Neutrophil (primary cell): Measurements from ENCODE around the gene MSANTD7.

Experiments used
- H3K27ac ChIP-seq: fragments of 200-600 bp; sonication (generic); 2 replicates; pipeline ENCODE4 v1.5.1; 2016; ENCODE audit warnings: mild to moderate bottlenecking, moderate library complexity
- H3K27me3 ChIP-seq: fragments of 200-600 bp; sonication (generic); 2 replicates; pipeline ENCODE4 v1.6.0; 2016; ENCODE audit warnings: mild to moderate bottlenecking
- H3K36me3 ChIP-seq: fragments of 200-600 bp; sonication (generic); 2 replicates; pipeline ENCODE4 v1.5.1; 2017
- H3K4me1 ChIP-seq, 2 experiments: fragments of 200-600 bp in 1 of 2; sonication (generic) in 1 of 2; 1 replicate in 1 of 2; 2 replicates in 1 of 2; pipeline versions ENCODE4 v1.5.1 to v1.6.1; 2013 to 2016; ENCODE audit warnings: low read depth in 1 of 2, low read length in 1 of 2, mild to moderate bottlenecking in 1 of 2, moderate library complexity in 1 of 2; ENCODE audit not compliant: control insufficient read depth in 1 of 2, insufficient read depth in 1 of 2
- H3K4me3 ChIP-seq, 2 experiments: fragments of 200-600 bp in 1 of 2; sonication (generic) in 1 of 2; 1 replicate in 1 of 2; 2 replicates in 1 of 2; pipeline ENCODE4 v1.5.1; 2013 to 2016; ENCODE audit warnings: low read depth in 1 of 2, low read length in 1 of 2, mild to moderate bottlenecking in 1 of 2, moderate library complexity in 1 of 2
- H3K9me3 ChIP-seq: fragments of 200-600 bp; sonication (generic); 2 replicates; pipeline ENCODE4 v1.5.1; 2016
- TF ChIP-seq, protein P1 (sequence below): fragments of 200-600 bp; sonication (generic); IDR thresholded peaks from 2 replicates; pipeline ENCODE4 v1.5.1; 2016; ENCODE audit warnings: antibody characterized with exemption

MSANTD7 gene

DNA sequence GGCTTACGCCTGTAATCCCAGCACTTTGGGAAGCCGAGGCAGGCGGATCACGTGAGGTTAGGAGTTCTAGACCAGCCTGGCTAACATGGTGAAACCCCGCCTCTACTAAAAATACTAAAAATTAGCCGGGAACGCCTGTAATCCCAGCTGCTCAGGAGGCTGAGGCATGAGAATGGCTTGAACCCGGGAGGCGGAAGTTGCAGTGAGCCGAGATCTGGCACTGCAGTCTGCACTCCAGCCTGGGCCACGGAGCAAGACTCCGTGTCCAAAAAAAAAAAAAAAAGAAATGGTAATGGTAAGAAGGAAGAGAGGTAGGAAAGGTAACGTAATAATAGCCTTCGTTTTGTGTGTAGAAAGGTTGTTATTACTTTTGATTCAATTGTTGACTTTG, 1.2 kb downstream of the MSANTD7 start:
- TF ChIP-seq, protein P1, sequence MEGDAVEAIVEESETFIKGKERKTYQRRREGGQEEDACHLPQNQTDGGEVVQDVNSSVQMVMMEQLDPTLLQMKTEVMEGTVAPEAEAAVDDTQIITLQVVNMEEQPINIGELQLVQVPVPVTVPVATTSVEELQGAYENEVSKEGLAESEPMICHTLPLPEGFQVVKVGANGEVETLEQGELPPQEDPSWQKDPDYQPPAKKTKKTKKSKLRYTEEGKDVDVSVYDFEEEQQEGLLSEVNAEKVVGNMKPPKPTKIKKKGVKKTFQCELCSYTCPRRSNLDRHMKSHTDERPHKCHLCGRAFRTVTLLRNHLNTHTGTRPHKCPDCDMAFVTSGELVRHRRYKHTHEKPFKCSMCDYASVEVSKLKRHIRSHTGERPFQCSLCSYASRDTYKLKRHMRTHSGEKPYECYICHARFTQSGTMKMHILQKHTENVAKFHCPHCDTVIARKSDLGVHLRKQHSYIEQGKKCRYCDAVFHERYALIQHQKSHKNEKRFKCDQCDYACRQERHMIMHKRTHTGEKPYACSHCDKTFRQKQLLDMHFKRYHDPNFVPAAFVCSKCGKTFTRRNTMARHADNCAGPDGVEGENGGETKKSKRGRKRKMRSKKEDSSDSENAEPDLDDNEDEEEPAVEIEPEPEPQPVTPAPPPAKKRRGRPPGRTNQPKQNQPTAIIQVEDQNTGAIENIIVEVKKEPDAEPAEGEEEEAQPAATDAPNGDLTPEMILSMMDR: no peak
- peak overlapping the region; percentile 84 to 99 for H3K4me3 ChIP-seq
- H3K27me3 ChIP-seq: no peaks in the 10 kb centered on the region
- no peaks in the 10 kb centered on the region for H3K9me3 ChIP-seq
- peaks cover 20% of the 10 kb centered on the region in 2 experiments for H3K4me1 ChIP-seq
- peaks cover 34% of the 10 kb centered on the region for H3K36me3 ChIP-seq
- H3K27ac ChIP-seq: peak overlapping the region; percentile 87

DNA sequence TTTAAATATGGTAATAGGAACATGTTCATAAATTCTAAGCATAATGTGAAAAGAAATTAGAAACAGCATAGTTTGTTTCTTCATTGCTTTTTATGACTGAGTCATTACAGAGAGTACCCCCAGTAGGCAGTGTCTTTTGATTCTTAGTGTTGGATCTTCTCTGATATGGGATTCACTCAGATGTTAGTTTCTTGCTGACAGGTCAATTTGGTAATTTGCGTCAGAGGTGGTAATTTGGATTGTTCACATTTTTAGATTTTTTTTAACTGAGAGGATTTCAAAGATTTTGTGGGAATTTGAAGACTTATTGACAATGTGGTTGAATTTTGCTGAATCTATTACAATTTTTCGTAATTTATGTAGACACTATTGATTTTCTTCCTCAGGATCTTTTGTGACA, 2.1 kb downstream of the MSANTD7 start:
- Histone ChIP-seq H3K9me3 (no peaks in the 10 kb centered on the region), H3K27ac (no peak overlapping the region), H3K27me3 (no peaks in the 10 kb centered on the region), H3K4me1 (peaks cover 20% of the 10 kb centered on the region in 2 experiments), H3K4me3 (no peak overlapping the region), H3K36me3 (peaks cover 38% of the 10 kb centered on the region)
- TF ChIP-seq, protein P1: no peak

DNA sequence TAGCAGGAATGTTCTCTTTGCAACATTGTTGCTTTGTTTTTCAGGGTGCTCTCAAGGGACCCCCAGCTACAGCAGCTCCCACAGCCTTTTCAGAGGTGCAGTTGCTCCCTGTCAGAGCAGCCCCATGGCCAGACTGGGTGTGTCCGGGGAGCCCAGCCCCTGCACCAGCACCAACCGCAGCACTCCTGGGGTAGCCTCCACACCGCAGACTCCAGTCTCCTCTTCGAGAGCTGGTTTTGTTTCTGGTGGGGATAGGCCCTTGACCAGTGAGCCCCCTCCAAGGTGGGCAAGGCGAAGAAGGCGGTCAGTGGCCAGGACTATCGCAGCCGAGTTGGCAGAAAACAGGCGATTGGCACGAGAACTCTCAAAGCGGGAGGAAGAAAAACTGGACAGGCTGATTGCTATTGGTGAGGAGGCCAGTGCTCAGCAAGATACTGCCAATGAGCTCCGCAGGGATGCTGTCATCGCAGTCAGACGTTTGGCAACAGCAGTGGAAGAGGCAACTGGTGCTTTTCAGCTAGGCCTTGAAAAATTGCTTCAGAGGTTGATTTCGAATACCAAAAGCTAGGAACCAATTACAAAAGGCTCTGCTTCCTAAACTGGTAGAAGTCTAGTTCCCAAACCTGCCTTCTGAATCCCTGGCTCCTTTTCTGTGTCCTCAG, 5.4 kb downstream of the MSANTD7 start:
- Histone ChIP-seq H3K27ac (no peak overlapping the region), H3K9me3 (no peaks in the 10 kb centered on the region), H3K4me3 (no peak overlapping the region), H3K4me1 (peaks cover 11 to 13% of the 10 kb centered on the region in 2 experiments), H3K27me3 (no peaks in the 10 kb centered on the region), H3K36me3 (peaks cover 38% of the 10 kb centered on the region)
- TF ChIP-seq, protein P1: no peak

DNA sequence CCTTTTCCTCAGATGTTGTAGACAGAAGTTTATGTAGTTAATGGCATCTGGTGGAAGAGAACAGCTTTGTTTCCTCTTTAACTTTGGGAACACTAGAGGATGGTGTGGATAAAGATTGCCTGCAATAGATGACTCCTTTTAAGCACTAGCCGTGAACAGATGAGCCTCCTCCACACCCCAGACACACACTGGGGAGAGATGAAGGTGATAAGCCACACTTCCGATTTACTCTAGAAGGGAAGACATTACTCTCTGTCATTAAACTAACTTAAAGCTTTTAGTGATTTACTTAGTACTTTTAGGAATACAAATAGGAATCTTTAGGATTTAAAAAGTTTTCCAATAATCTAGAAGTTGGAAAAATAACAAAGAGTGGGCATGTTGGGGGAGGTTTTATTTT, 6.8 kb downstream of the MSANTD7 start:
- H3K27ac ChIP-seq: no peak overlapping the region
- H3K4me3 ChIP-seq: no peak overlapping the region
- TF ChIP-seq, protein P1: no peak
- H3K4me1 ChIP-seq: no peaks in the 10 kb centered on the region
- peaks cover 49% of the 10 kb centered on the region for H3K36me3 ChIP-seq
- no peaks in the 10 kb centered on the region for H3K27me3 ChIP-seq
- no peaks in the 10 kb centered on the region for H3K9me3 ChIP-seq

DNA sequence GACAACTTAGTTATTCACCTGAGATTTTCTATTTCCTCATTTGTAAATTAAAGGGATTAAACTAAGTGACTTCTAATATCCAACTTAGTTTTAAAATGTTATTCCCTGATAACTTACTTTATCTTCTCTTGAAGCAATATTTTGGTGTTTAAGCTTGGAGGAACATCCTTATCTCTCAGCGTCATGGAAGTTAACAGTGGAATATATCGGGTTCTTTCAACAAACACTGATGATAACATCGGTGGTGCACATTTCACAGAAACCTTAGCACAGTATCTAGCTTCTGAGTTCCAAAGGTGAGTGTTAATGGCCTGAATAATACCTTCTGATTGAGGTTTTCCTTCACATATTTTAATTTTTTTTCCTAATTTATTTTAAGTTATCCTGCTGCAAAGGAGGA, 14.1 kb downstream of the MSANTD7 start:
- Histone ChIP-seq H3K9me3 (no peaks in the 10 kb centered on the region), H3K27me3 (no peaks in the 10 kb centered on the region), H3K27ac (no peak overlapping the region), H3K36me3 (peaks cover 32% of the 10 kb centered on the region), H3K4me3 (no peak overlapping the region), H3K4me1 (no peaks in the 10 kb centered on the region)
- TF ChIP-seq, protein P1: no peak
